Activated CD4-positive, alpha-beta T cell treated with anti-CD3 and anti-CD28 coated beads for 36 hours (primary cell): Measurements from ENCODE around the gene CD59. TPM values are rescaled to one million over a fixed set of nuclear protein-coding genes. Genes with fewer than 3 reads are reported as not detected.
A peak's percentile ranks its signal among the peaks of the same experiment; 100 is the strongest.

Experiments
- ATAC-seq: fragments of 200-7000 bp; cut with Tn5 transposase; one replicate; pipeline ENCODE4 v1.10.0; 2021; ENCODE audit warnings: mild to moderate bottlenecking, moderate library complexity
- CTCF ChIA-PET: fragments of 350-600 bp; sonication (Branson Sonifier 250); formaldehyde crosslinking; loops from one replicate; lab custom pipeline; 2021; ENCODE audit warnings: antibody characterized with exemption; lab: Charles Lee
- POLR2A ChIA-PET: fragments of 350-600 bp; sonication (Branson Sonifier 250); formaldehyde crosslinking; loops from one replicate; lab custom pipeline; 2021; ENCODE audit warnings: antibody characterized with exemption, inconsistent platforms; lab: Charles Lee
- DNase-seq: peaks from one replicate; pipeline ENCODE4 v3.0.0-alpha.2; 2020
- H3K27ac Mint-ChIP-seq: one replicate; pipeline ENCODE4 v1.8.0; 2021; ENCODE audit warnings: mixed read lengths
- H3K27me3 Mint-ChIP-seq: one replicate; pipeline ENCODE4 v1.8.0; 2021; ENCODE audit warnings: mixed read lengths
- H3K36me3 Mint-ChIP-seq: one replicate; pipeline ENCODE4 v1.8.0; 2021; ENCODE audit warnings: low read depth, mixed read lengths
- H3K4me1 Mint-ChIP-seq: one replicate; pipeline ENCODE4 v1.8.0; 2021; ENCODE audit warnings: mixed read lengths
- H3K4me3 Mint-ChIP-seq: one replicate; pipeline ENCODE4 v1.8.0; 2021; ENCODE audit warnings: mild to moderate bottlenecking, moderate library complexity, mixed read lengths
- H3K9me3 Mint-ChIP-seq: one replicate; pipeline ENCODE4 v1.8.0; 2021; ENCODE audit warnings: low read depth, mixed read lengths
- intact Hi-C, 2 experiments: fragments of 100-400 bp; cut with DNase I in 1 of 2; cut with micrococcal nuclease in 1 of 2; formaldehyde crosslinking; loops; one replicate each; pipeline versions ENCODE4 v1.14.2 to v1.15.1; 2022 to 2024; cut with DNase I, micrococcal nuclease
- total RNA-seq, 2 experiments: library from RNA; stranded (reverse); gene quantifications; one replicate each; pipeline ENCODE4 v1.2.3, GENCODE V29; 2021

The CD59 gene, protein sequence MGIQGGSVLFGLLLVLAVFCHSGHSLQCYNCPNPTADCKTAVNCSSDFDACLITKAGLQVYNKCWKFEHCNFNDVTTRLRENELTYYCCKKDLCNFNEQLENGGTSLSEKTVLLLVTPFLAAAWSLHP
- 10 to 100 TPM; 58.2 to 60.0 TPM for total RNA-seq

DNA sequence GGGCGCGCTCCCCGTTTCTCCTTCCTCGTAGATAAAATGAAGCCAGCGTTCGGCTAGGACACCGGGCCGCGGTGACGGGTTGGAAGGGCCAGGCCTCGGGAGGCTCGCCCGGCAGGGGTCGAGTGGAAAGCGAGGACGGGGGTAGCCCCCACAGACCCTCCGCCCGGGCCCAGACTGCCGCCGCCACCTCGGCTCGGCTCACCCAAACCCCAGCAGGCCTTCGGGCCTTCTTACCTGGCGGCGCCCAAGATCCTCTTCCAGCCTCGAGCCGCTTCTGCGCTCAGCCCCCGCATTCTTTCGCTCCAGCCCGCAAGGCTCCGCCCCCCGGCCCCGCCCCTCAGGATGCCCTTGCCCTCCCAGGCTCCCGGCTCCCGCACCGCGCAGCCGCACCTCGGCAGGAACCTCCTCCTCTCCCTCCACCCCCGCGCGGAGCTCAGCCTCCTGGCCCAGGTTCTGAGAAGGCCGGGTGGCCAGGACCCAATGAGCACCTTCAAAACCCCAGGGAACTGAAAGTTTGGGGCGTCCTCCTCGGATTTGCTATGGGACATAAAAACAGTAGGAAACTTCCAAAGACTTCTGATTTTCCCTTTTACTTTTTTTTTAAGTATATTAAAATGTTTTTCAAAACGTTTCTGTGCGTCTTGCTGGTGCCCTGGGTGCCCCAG is at the start of gene CD59:
Gene CD59 (minus strand): TSS at position 276 of the 665 bp plus-strand sequence. CDS start 13,978 bp downstream, outside the sequence.
- H3K27ac Mint-ChIP-seq: peak within 1 kb of the TSS; percentile 84
- peak; percentile 74 for ATAC-seq
- DNase-seq: peak; percentile 95
- ChIA-PET CTCF (interaction anchor here (0.6 to 1.9 kb wide), 7 partner anchors 11 to 261 kb away, joined by 3 to 9 read pairs (median 4); no protein-coding TSS in a partner anchor), POLR2A (interaction anchor here (1.4 kb wide), 1 partner anchor 14 kb away, joined by 5 read pairs; no protein-coding TSS in a partner anchor)
- intact Hi-C loops: loop anchor here (1.0 to 10.0 kb wide), 11 partner anchors 14 to 1929 kb away; partner anchors contain the start of genes C11orf91 (in 2 of the 2), FBXO3 (in 2 of the 2), CAPRIN1 (in 1 of the 2) and CSTF3 (in 1 of the 2)
- H3K36me3 Mint-ChIP-seq: peaks cover 24% of the 10 kb centered on the region
- H3K4me3 Mint-ChIP-seq: peak within 1 kb of the TSS; percentile 82
- no peaks in the 10 kb centered on the region for H3K9me3 Mint-ChIP-seq
- peaks cover 16% of the 10 kb centered on the region for H3K27me3 Mint-ChIP-seq
- H3K4me1 Mint-ChIP-seq: peaks cover 44% of the 10 kb centered on the region

- Mint-ChIP-seq H3K4me1 (no peaks in the 10 kb centered on the region), H3K36me3 (no peaks in the 10 kb centered on the region), H3K9me3 (no peaks in the 10 kb centered on the region), H3K27me3 (peaks cover 27% of the 10 kb centered on the region), H3K4me3 (no peak overlapping the region), H3K27ac (no peak overlapping the region)
- no peak for ATAC-seq
- intact Hi-C loops: no loop called here
- ChIA-PET CTCF (interaction anchor here (0.8 to 1.7 kb wide), 3 partner anchors 10 to 363 kb away, joined by 3 to 4 read pairs (median 3); no protein-coding TSS in a partner anchor), POLR2A (no interaction called here)
- DNase-seq: no peak
These were observed 49.4 kb upstream of the CD59 start for GRCh38 chr11:33785609-33786008.

GRCh38 chr11:33779849-33780528 is 43.8 kb upstream of the CD59 start:
- H3K4me1 Mint-ChIP-seq: peaks cover 8% of the 10 kb centered on the region
- CTCF ChIA-PET: no interaction called here
- H3K27me3 Mint-ChIP-seq: peaks cover 28% of the 10 kb centered on the region
- DNase-seq (no peak), ATAC-seq (no peak)
- POLR2A ChIA-PET: no interaction called here
- no peaks in the 10 kb centered on the region for H3K36me3 Mint-ChIP-seq
- no peaks in the 10 kb centered on the region for H3K9me3 Mint-ChIP-seq
- H3K4me3 Mint-ChIP-seq: no peak overlapping the region
- intact Hi-C loops: no loop called here
- no peak overlapping the region for H3K27ac Mint-ChIP-seq

GRCh38 chr11:33778675-33779074 is 42.5 kb upstream of the CD59 start:
- H3K27ac Mint-ChIP-seq: no peak overlapping the region
- no peaks in the 10 kb centered on the region for H3K36me3 Mint-ChIP-seq
- peaks cover 24% of the 10 kb centered on the region for H3K27me3 Mint-ChIP-seq
- ATAC-seq (no peak), DNase-seq (no peak)
- H3K4me3 Mint-ChIP-seq: no peak overlapping the region
- CTCF ChIA-PET: no interaction called here
- POLR2A ChIA-PET: no interaction called here
- intact Hi-C loops: no loop called here
- peaks cover 13% of the 10 kb centered on the region for H3K4me1 Mint-ChIP-seq
- H3K9me3 Mint-ChIP-seq: no peaks in the 10 kb centered on the region

DNA sequence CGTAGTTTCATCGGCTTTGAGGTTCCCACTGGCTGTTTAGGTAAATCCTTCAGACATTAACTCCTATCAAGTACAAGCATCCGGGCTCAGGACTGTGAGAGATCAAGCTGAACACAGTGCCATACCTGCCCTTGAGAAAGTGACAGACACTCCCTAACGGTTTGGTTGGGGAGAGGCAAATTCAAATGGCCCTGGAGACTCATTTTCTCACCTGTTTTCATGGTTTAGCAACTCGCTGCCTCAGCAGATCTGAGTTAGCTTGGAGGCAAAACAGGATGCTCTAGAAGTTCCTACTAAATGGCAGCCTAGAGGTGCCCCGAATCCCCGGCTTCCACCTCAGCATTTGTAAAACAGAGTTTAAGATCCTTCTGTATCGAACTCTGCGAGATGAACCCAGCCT is 41.7 kb upstream of the CD59 start:
- no peaks in the 10 kb centered on the region for H3K9me3 Mint-ChIP-seq
- intact Hi-C loops: no loop called here
- no peak overlapping the region for H3K27ac Mint-ChIP-seq
- peaks cover 24% of the 10 kb centered on the region for H3K27me3 Mint-ChIP-seq
- no peak overlapping the region for H3K4me3 Mint-ChIP-seq
- DNase-seq: peak; percentile 12
- peaks cover 19% of the 10 kb centered on the region for H3K4me1 Mint-ChIP-seq
- no peak for ATAC-seq
- no peaks in the 10 kb centered on the region for H3K36me3 Mint-ChIP-seq
- POLR2A ChIA-PET: no interaction called here
- CTCF ChIA-PET: no interaction called here

DNA sequence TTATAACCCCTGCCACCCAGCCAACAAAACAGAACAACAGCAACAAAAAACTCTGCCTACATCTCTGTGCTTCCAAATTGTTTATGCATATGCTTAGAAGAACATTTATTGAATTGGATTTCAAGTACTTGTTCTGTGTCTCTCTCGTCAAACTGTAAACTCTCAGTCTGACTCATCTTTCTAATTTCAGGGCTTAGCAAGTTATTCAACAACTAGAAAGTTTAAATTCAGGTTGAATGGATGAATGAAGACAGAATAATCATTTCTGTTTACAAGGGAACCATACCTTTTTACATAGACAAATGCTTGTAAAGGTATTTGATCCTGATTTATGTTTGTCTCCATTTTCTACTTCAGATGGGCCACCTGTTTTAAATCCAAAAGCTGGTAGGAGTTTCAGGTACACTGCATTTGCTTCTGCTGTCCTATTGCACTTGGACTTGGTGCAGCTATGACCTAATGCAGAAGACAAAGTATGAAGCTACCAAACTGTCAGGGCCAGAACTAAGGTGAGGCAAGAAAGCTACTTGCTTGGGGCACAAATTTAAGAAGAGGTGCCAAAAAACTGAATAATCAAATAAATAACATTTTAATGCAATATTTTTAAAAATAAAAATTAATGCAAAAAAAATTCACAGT is 39.7 kb upstream of the CD59 start:
- no peak for ATAC-seq
- intact Hi-C loops: loop anchor here in 1 of 2 experiments (2.0 kb wide), 2 partner anchors 615 to 883 kb away; partner anchors contain the start of genes CSTF3 and QSER1
- Mint-ChIP-seq H3K9me3 (no peaks in the 10 kb centered on the region), H3K27ac (no peak overlapping the region), H3K27me3 (peaks cover 17% of the 10 kb centered on the region), H3K36me3 (no peaks in the 10 kb centered on the region), H3K4me3 (peak overlapping the region; percentile 2), H3K4me1 (peaks cover 34% of the 10 kb centered on the region)
- POLR2A ChIA-PET: no interaction called here
- CTCF ChIA-PET: interaction anchor here (1.2 kb wide), 1 partner anchor 32 kb away, joined by 3 read pairs; no protein-coding TSS in a partner anchor
- DNase-seq: no peak

DNA sequence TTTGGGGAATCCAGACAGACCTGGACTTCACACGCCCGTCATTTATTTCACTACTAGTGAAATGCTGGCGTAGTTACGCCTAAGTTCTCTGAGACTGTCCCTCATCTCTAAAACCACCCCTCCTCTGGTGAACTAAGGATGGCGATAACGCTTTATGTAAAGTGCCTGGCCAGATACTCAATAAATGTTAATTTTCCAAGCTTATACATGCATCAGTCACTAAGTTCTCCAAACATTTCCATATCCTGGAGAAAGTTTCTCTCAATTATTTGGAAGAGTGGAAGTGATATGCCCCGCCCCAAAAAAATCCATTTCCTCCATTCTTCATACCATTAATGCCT is 39.2 kb upstream of the CD59 start:
- no peaks in the 10 kb centered on the region for H3K9me3 Mint-ChIP-seq
- ChIA-PET POLR2A (no interaction called here), CTCF (no interaction called here)
- intact Hi-C loops: loop anchor here in 1 of 2 experiments (2.0 kb wide), 2 partner anchors 615 to 883 kb away; partner anchors contain the start of genes CSTF3 and QSER1
- H3K4me3 Mint-ChIP-seq: peak overlapping the region; percentile 89
- H3K4me1 Mint-ChIP-seq: peaks cover 35% of the 10 kb centered on the region
- H3K27ac Mint-ChIP-seq: no peak overlapping the region
- peaks cover 17% of the 10 kb centered on the region for H3K27me3 Mint-ChIP-seq
- DNase-seq (no peak), ATAC-seq (no peak)
- H3K36me3 Mint-ChIP-seq: no peaks in the 10 kb centered on the region

- POLR2A ChIA-PET: interaction anchor here (0.6 kb wide), 1 partner anchor 290 kb away, joined by 6 read pairs; no protein-coding TSS in a partner anchor
These were observed 38.7 kb upstream of the CD59 start for GRCh38 chr11:33774736-33775466.

DNA sequence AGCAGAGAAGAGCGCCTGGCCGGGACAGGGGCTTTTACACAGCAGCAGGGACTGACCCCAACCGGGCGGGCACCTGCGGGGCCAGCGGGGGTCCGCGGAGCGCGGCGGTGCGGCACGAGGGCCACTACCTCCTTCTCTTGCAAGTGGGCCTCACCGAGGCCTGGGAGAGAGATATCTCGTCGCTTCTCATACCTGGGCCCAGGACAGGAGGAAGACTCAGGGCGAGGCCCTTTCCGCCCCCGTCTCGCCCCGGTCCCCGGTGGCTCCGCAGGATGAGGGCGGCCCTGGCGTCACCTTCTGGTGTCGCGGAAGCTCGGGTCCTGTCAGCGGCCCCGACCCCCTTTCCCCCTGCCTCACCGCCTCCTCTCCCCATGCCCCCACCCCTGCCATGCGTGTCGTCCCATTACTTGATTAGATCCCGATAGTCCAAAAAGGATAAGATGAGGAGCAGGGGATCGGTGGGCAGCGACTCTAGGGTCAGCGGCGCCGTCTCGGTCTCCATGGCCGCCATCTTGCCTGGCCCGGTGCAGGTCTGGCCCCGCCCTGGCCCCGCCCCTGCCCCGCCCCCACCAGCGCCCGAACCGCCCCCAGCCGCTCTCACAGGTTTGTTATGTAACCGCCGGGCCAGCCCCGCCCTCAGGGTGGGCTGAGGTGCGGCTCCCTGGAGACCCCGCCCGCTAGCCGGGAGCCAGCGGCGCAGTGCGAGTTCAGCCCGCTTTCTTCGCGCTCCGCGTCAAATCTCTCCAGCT is 37.9 kb upstream of the CD59 start, which contains the start of gene FBXO3:
Gene FBXO3 (minus strand): TSS at position 534 of the 749 bp plus-strand sequence. CDS start 23 bp downstream, at position 511.
- ChIA-PET POLR2A (interaction anchor here (0.6 kb wide), 1 partner anchor 291 kb away, joined by 6 read pairs; no protein-coding TSS in a partner anchor), CTCF (interaction anchor here (0.6 kb wide), 1 partner anchor 22 kb away, joined by 5 read pairs; no protein-coding TSS in a partner anchor)
- intact Hi-C loops: loop anchor here (1.0 to 5.0 kb wide), 12 partner anchors 37 to 881 kb away; partner anchors contain the start of genes C11orf91 (in 2 of the 2), CD59 (in 2 of the 2), ABTB2 (in 1 of the 2) and CAPRIN1 (in 1 of the 2)
- ATAC-seq: peak; percentile 85
- peak within 1 kb of the TSS; percentile 75 for H3K27ac Mint-ChIP-seq
- peak within 1 kb of the TSS; percentile 89 for H3K4me3 Mint-ChIP-seq
- DNase-seq: peak; percentile 87
- peaks cover 12% of the 10 kb centered on the region for H3K27me3 Mint-ChIP-seq
- H3K4me1 Mint-ChIP-seq: peaks cover 44% of the 10 kb centered on the region
- H3K36me3 Mint-ChIP-seq: peaks cover 4% of the 10 kb centered on the region
- no peaks in the 10 kb centered on the region for H3K9me3 Mint-ChIP-seq

More at GRCh38 chr11:33774736-33775466, 38.7 kb upstream of the CD59 start:
- ATAC-seq: no peak
- peak overlapping the region; percentile 89 for H3K4me3 Mint-ChIP-seq
- intact Hi-C loops: loop anchor here (1.0 to 5.0 kb wide), 11 partner anchors 38 to 882 kb away; partner anchors contain the start of genes CD59 (in 2 of the 2), ABTB2 (in 1 of the 2), C11orf91 (in 1 of the 2) and CAPRIN1 (in 1 of the 2)
- H3K9me3 Mint-ChIP-seq: no peaks in the 10 kb centered on the region
- H3K4me1 Mint-ChIP-seq: peaks cover 40% of the 10 kb centered on the region
- no peak for DNase-seq
- peaks cover 15% of the 10 kb centered on the region for H3K27me3 Mint-ChIP-seq
- H3K27ac Mint-ChIP-seq: peak overlapping the region; percentile 20
- no peaks in the 10 kb centered on the region for H3K36me3 Mint-ChIP-seq
- CTCF ChIA-PET: interaction anchor here (0.6 kb wide), 1 partner anchor 23 kb away, joined by 5 read pairs; no protein-coding TSS in a partner anchor
